Left lung (tissue), 10 donors: Measurements from ENCODE around the gene DDN. TPM values are rescaled to one million over a fixed set of nuclear protein-coding genes. Genes with fewer than 3 reads are reported as not detected.

Source experiments
- ATAC-seq: fragments of 200-7000 bp; cut with Tn5 transposase; one replicate; pipeline ENCODE4 v1.9.1; 2020; ENCODE audit warnings: moderate library complexity
- DNase-seq, 4 donors: peaks; one replicate each; pipeline ENCODE4 v3.0.0-alpha.2; 2013 to 2020
- H3K27ac ChIP-seq, 2 donors: fragments of 200-600 bp; sonication (generic) in 1 of 2; one replicate each; pipeline versions ENCODE4 v1.5.0 to v1.8.0; 2020 to 2021
- H3K27me3 ChIP-seq, 2 donors: fragments of 200-600 bp; sonication (generic) in 1 of 2; one replicate each; pipeline versions ENCODE4 v1.5.0 to v1.8.0; 2020 to 2021
- H3K36me3 ChIP-seq, 2 donors: fragments of 200-600 bp; sonication (generic) in 1 of 2; one replicate each; pipeline versions ENCODE4 v1.5.0 to v1.8.0; 2020 to 2021
- H3K4me1 ChIP-seq, 2 donors: fragments of 200-600 bp; one replicate each; pipeline ENCODE4 v1.8.0; 2021
- H3K4me3 ChIP-seq, 2 donors: fragments of 200-600 bp; sonication (generic) in 1 of 2; one replicate each; pipeline versions ENCODE4 v1.5.0 to v1.8.0; 2020 to 2021; ENCODE audit warnings: mild to moderate bottlenecking in 1 of 2
- H3K9me3 ChIP-seq, 2 donors: fragments of 200-600 bp; sonication (generic) in 1 of 2; one replicate each; pipeline versions ENCODE4 v1.5.0 to v1.8.0; 2020 to 2021
- intact Hi-C, 2 donors: fragments of 100-400 bp; cut with DNase I; formaldehyde crosslinking; loops; one replicate each; pipeline versions ENCODE4 v1.11.2 to v1.14.2; 2022
- polyA plus RNA-seq, 6 donors: library from polyadenylated mRNA; unstranded; fragments of 120-200 nt; gene quantifications; one replicate each; pipeline ENCODE4 v1.2.1, GENCODE V29; 2013; ENCODE audit not compliant: insufficient read length in 6 of 6
- total RNA-seq, 2 donors: library from RNA; stranded (reverse); fragmentation: NEBNext Ultra II Directional; extraction: Animal tissue kit (Norgen Biotek cat#: 25700); gene quantifications; one replicate each; pipeline ENCODE4 v1.2.1, GENCODE V29; 2021
- TF ChIP-seq, protein P1 (sequence below), 2 donors: fragments of 200-600 bp; sonication (generic) in 1 of 2; IDR thresholded peaks; one replicate each; pipeline versions ENCODE4 v1.5.0 to v1.8.0; 2021; ENCODE audit warnings: antibody characterized with exemption in 2 of 2
- donor health status: DM: no; HTN: yes; CAD: no.
- donor health status: DM: no; HTN: no; CAD: no.

DDN gene
- total and polyA plus RNA-seq, 8 donors = 0.06 to 0.68 (median 0.23) TPM

DNA sequence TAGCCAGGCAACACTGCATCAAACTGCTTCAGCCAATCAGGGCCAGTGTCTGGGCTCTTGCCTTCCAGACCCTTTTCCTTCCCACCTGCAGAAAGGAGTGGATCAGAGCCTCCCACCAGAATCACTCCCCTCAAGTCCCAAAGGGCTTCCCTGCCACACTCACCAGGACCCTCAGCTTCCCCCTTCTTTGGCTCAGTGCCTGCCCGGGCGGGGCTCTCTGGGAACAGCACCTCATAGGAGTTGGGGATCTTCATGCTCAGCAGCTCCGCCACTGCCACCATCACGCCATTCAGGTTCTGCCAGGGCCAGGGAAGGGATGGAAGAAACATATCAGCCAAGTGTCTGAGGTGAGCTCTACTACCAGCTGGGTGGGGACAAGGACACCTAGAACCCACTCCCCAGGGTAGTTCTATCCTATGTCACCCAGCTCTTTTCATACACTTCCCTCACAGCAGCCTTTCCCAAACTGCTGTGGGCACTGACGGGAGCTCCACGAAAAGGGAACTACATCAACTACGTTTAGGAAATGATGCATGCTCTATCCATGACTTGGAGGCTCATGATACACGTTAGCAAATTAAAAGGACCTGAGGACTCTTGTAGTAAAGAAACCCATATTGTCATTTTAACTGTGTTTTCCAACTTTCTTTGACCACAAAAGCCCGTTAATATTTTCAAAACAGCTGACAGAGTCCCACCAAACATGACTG is 28.8 kb upstream of the DDN start:
- Histone ChIP-seq H3K9me3 (no peaks in the 10 kb centered on the region), H3K27ac (no peak overlapping the region), H3K27me3 (no peaks in the 10 kb centered on the region), H3K4me3 (no peak overlapping the region), H3K36me3 (peaks cover 5 to 100% of the 10 kb centered on the region in 2 donors), H3K4me1 (no peaks in the 10 kb centered on the region)
- DNase-seq (no peak), ATAC-seq (no peak)
- TF ChIP-seq, protein P1, sequence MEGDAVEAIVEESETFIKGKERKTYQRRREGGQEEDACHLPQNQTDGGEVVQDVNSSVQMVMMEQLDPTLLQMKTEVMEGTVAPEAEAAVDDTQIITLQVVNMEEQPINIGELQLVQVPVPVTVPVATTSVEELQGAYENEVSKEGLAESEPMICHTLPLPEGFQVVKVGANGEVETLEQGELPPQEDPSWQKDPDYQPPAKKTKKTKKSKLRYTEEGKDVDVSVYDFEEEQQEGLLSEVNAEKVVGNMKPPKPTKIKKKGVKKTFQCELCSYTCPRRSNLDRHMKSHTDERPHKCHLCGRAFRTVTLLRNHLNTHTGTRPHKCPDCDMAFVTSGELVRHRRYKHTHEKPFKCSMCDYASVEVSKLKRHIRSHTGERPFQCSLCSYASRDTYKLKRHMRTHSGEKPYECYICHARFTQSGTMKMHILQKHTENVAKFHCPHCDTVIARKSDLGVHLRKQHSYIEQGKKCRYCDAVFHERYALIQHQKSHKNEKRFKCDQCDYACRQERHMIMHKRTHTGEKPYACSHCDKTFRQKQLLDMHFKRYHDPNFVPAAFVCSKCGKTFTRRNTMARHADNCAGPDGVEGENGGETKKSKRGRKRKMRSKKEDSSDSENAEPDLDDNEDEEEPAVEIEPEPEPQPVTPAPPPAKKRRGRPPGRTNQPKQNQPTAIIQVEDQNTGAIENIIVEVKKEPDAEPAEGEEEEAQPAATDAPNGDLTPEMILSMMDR (IDR thresholded peaks at IDR 0.05) = no peak
- intact Hi-C loops = no loop called here

DNA sequence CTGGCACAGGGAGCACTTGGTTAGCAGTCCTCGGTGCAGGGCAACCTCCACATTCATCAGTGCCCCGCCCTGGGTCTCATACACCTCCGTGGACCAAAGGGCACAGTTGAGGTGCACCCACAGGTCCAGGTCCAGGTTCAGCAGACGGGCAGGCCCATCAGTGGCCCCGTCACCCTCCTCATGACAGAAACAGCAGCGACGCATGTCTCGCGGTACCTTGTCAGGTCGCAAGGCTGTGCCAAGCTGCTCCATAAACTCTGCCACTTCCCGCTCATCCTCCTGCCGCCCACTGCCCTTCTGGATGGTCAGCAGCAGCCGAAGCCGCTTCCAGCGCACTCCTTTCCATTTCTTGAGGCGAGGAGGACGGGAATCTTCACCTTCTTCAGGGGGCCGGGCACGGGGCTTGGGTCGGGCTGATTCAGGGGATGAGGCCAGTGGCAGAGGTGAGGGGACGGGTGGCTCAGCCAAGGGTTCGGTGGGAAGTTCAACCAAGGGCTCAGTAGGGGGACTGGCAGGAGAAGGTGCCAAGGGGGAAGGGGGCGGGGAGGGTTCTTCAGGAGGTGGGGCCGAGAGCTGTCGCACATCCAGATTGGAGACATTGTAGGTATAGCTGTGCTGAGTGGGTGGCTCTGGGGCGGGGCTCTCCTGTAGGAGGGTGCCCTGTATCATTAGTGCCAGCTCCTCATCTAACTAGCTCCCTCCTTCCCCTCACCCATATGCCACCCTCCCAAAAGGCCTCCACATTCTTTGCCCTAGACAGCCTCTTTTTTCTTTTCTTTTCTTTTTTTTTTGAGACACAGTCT is 27.7 kb upstream of the DDN start:
- intact Hi-C loops = no loop called here
- DNase-seq = peak in 1 of 4 donors; percentile 65
- no peaks in the 10 kb centered on the region for H3K27me3 ChIP-seq
- H3K27ac ChIP-seq = no peak overlapping the region
- no peak for ATAC-seq
- no peaks in the 10 kb centered on the region for H3K4me1 ChIP-seq
- no peak overlapping the region for H3K4me3 ChIP-seq
- H3K9me3 ChIP-seq = no peaks in the 10 kb centered on the region
- TF ChIP-seq, protein P1 (IDR thresholded peaks at IDR 0.05) = no peak
- peaks cover 5 to 100% of the 10 kb centered on the region in 2 donors for H3K36me3 ChIP-seq

DNA sequence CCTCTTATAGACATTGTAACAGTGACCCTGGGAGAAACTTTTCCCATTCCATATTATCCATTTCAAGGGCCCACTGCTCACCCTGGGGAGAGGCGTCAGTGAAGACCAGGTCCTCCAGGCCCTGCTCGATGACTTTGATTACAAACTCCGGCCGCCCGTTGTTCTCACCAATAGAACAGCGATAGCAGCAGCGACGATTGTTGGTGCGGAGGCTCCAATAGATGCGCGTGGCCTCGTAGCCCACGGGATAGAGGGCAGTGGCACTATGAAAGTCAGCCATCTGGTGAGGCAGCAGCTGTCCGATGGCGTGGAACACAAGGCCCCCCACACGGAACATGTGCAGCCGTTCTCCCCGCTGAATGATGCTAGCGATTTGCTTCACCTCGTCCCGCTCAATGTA is 26.9 kb upstream of the DDN start:
- Histone ChIP-seq H3K27me3 (no peaks in the 10 kb centered on the region), H3K36me3 (peaks cover 5 to 100% of the 10 kb centered on the region in 2 donors), H3K4me1 (no peaks in the 10 kb centered on the region), H3K27ac (no peak overlapping the region), H3K4me3 (no peak overlapping the region), H3K9me3 (no peaks in the 10 kb centered on the region)
- intact Hi-C loops = no loop called here
- DNase-seq = no peak
- ATAC-seq = no peak
- TF ChIP-seq, protein P1 (IDR thresholded peaks at IDR 0.05) = no peak

- Histone ChIP-seq H3K4me1 (no peaks in the 10 kb centered on the region), H3K27me3 (no peaks in the 10 kb centered on the region), H3K4me3 (no peak overlapping the region), H3K36me3 (peaks cover 5 to 100% of the 10 kb centered on the region in 2 donors), H3K27ac (no peak overlapping the region), H3K9me3 (no peaks in the 10 kb centered on the region)
- DNase-seq (no peak), ATAC-seq (no peak)
- intact Hi-C loops = no loop called here
- TF ChIP-seq, protein P1 (IDR thresholded peaks at IDR 0.05) = no peak
Observed at GRCh38 chr12:49025463-49025862, 26.3 kb upstream of the DDN start.

- TF ChIP-seq, protein P1 (IDR thresholded peaks at IDR 0.05) = no peak
- DNase-seq (no peak), ATAC-seq (no peak)
- H3K9me3 ChIP-seq = no peaks in the 10 kb centered on the region
- peaks cover 5 to 91% of the 10 kb centered on the region in 2 donors for H3K36me3 ChIP-seq
- no peak overlapping the region for H3K27ac ChIP-seq
- intact Hi-C loops = no loop called here
- no peak overlapping the region for H3K4me3 ChIP-seq
- peaks cover 0 to 8% of the 10 kb centered on the region in 2 donors for H3K4me1 ChIP-seq
- H3K27me3 ChIP-seq = no peaks in the 10 kb centered on the region
Observed at GRCh38 chr12:49024543-49024942, 25.4 kb upstream of the DDN start.
